ENCODE measurements around the gene LUZP2.

GRCh38 chr11:25066706-25067105 lies 569.9 kb downstream of the LUZP2 start:
- TF ChIP-seq CTCF (conservative IDR thresholded peaks at IDR 0.05; ENCODE audit: low read depth, low read length) (no peak), EZH2 (IDR thresholded peaks at IDR 0.05; ENCODE audit: low read length, unreplicated experiment) (no peak)

Data from PC-3 (cell line).